ENCODE results near the gene ATG4B.

The ATG4B gene

DNA sequence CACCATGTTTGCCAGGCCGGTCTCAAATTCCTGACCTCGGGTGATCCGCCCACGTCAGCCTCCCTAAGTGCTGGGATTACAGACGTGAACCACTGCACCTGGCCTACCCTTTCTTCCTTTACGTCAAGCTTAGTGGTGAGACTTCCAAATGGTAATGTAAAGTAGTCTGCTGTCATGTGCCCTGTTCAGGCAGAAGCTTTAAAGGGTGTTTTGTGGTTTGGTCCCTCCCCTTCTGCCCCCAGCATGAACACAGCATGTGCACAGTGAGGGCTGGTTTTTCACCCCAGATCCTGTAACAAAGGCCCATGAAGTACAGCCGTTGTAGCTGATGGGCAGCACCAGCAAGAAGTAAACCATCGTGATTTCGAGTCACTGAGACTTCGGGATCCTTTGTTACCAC, 51.8 kb downstream of the ATG4B start:
- TF ChIP-seq, protein P1, sequence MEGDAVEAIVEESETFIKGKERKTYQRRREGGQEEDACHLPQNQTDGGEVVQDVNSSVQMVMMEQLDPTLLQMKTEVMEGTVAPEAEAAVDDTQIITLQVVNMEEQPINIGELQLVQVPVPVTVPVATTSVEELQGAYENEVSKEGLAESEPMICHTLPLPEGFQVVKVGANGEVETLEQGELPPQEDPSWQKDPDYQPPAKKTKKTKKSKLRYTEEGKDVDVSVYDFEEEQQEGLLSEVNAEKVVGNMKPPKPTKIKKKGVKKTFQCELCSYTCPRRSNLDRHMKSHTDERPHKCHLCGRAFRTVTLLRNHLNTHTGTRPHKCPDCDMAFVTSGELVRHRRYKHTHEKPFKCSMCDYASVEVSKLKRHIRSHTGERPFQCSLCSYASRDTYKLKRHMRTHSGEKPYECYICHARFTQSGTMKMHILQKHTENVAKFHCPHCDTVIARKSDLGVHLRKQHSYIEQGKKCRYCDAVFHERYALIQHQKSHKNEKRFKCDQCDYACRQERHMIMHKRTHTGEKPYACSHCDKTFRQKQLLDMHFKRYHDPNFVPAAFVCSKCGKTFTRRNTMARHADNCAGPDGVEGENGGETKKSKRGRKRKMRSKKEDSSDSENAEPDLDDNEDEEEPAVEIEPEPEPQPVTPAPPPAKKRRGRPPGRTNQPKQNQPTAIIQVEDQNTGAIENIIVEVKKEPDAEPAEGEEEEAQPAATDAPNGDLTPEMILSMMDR (IDR thresholded peaks at IDR 0.05; ENCODE audit: borderline replicate concordance, control extremely low read depth, extremely low read depth, insufficient read depth, missing control alignments) = no peak
- in situ Hi-C loops (cut with MboI; ENCODE audit: low sequenced_read_pairs, unreplicated experiment) = no loop called here
- no peak for DNase-seq (ENCODE audit: low spot score)

DNA sequence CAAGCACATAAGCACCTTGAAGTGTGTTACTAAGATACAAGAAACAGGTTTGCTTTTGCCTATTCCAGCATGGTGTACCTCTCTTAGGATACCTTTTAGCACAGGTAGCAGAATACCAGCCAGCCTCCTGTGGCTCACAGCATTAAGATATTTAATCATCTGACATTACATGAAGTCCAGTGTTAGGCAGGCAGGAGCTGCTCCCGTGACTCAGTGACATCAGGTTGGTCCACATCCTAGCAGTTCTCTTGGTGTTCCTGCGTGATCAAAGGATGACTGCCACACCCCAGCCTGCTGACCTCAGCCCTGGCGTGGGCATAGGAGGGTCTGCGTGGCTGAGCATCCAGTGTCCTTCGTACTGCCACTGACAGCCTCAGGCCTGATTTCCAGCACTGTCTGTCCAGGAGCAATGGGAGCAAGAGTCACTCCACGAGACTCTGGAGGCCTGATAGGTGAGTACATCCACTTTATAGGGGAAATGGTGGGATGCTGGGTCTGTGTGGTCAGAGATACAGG, 52.8 kb downstream of the ATG4B start:
- in situ Hi-C loops (cut with MboI; ENCODE audit: low sequenced_read_pairs, unreplicated experiment) = no loop called here
- DNase-seq (ENCODE audit: low spot score) = no peak
- TF ChIP-seq, protein P1 (IDR thresholded peaks at IDR 0.05; ENCODE audit: borderline replicate concordance, control extremely low read depth, extremely low read depth, insufficient read depth, missing control alignments) = no peak

DNA sequence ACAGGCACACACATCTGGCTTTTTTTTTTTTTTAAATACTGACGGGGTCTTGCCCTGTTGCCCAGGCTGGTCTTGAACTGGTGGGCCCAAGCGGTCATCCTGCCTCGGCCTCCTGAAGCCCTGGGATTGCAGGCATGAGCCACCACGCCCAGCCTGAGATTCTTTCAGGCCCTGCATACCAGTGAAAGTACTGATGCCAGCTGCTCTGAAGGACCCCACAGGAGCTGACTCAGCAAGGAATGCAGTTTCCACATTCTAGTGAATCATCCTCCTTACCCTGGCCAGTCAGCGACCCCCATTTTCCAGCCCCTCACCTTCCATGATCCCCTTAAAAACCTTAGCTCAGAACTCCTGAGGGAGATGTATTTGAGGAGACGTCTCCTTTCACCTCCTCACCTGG, 55.0 kb downstream of the ATG4B start:
- in situ Hi-C loops (cut with MboI; ENCODE audit: low sequenced_read_pairs, unreplicated experiment) = no loop called here
- no peak for DNase-seq (ENCODE audit: low spot score)

DNA sequence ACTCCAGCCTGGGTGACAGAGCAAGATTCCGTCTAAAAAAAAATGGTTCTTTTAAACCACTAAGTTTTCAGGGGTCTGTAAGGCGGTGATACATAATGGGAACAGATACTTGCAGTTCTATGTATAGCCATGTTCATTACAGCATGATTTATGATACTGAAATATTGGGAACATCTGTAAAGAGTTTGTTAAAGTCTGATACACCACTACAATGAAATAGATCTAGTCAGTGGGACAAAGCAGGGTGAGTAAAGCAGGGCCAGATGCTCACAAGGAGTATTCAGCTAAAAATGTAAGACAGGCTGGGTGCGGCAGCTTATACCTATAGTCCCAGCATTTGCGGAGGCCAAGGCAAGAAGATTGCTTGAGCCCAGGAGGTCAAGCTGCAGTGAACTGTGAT, 58.2 kb downstream of the ATG4B start:
- no peak for DNase-seq (ENCODE audit: low spot score)
- in situ Hi-C loops (cut with MboI; ENCODE audit: low sequenced_read_pairs, unreplicated experiment) = no loop called here
- TF ChIP-seq, protein P1 (IDR thresholded peaks at IDR 0.05; ENCODE audit: borderline replicate concordance, control extremely low read depth, extremely low read depth, insufficient read depth, missing control alignments) = no peak

More for the DNA sequence above, 55.0 kb downstream of the ATG4B start:
- TF ChIP-seq, protein P1 (IDR thresholded peaks at IDR 0.05; ENCODE audit: borderline replicate concordance, control extremely low read depth, extremely low read depth, insufficient read depth, missing control alignments) = no peak

DNA sequence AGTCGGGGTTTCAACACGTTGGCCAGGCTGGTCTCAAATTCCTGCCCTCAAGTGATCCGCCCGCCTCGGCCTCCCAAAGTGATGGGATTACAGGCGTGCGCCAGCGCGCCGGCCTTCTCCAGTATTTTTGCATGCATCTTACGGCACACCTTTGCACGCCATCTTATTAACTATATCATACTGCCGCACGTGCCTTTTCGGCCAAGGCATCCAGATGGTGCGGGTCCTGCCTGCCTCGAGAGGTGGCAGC, 63.6 kb downstream of the ATG4B start:
- no peak for DNase-seq (ENCODE audit: low spot score)
- TF ChIP-seq, protein P1 (IDR thresholded peaks at IDR 0.05; ENCODE audit: borderline replicate concordance, control extremely low read depth, extremely low read depth, insufficient read depth, missing control alignments) = peak; percentile 62
- in situ Hi-C loops (cut with MboI; ENCODE audit: low sequenced_read_pairs, unreplicated experiment) = no loop called here

DNA sequence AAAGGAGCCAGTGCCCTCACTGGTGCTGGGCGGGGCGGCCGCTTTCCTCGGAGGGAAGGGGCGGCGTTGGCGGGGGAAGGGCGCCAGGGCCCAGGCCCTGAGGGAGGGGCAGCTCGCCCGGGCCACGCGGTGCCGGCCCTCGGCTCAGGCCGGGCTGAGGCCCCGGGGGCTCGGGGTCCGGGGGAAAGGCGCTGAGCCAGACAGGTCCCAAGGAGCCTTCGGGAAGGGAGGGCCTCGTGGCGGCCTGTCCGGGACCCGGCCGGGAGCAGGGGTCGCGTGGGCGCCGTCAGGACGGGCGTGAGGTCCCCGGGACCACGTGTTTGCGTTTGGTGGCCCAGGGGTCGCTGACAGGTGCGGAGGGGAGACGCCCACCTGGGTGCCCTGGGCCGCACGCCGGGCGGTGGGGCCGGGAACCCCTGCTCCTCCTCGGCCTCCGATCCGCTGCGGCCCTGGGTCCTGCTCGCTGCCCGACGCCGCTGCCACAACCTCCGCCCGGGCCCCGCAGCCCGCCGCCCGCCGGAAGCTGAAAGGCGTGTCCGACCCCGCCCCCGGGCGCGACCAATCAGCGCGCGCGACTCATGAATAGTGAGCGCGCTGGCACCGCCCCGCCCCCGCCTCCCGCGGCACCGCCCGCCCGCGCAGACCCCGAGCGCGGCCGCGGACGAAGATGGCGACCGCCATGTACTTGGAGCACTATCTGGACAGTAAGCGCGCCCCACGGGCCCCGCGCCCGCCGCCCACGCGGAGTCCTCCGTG, 64.1 kb downstream of the ATG4B start, which contains the start of gene ING5:
Gene ING5, plus strand, starts transcription at position 641 of the 756 bp plus-strand sequence. Its CDS starts 27 bp downstream, at position 668.
- TF ChIP-seq, protein P1 (IDR thresholded peaks at IDR 0.05; ENCODE audit: borderline replicate concordance, control extremely low read depth, extremely low read depth, insufficient read depth, missing control alignments) = no peak
- in situ Hi-C loops (cut with MboI; ENCODE audit: low sequenced_read_pairs, unreplicated experiment) = no loop called here
- peak; percentile 92 for DNase-seq (ENCODE audit: low spot score)
